GM18507 (cell line): Measurements from ENCODE around the gene LCE4A.

ENCODE experiments used
- DNase-seq: peaks from one replicate; pipeline ENCODE4 v3.0.0; 2011; ENCODE audit warnings: low read depth; ENCODE audit not compliant: insufficient read length; ENCODE audit errors: extremely low spot score
- FAIRE-seq: peaks from 2 replicates; lab custom pipeline; 2011; peaks lifted over from hg19 to GRCh38; lab: Jason Lieb, UNC

LCE4A gene

GRCh38 chr1:152743371-152744145 is 35.6 kb downstream of the LCE4A start:
- no peak for DNase-seq
- no peak for FAIRE-seq

- DNase-seq (no peak), FAIRE-seq (no peak)
Measured at GRCh38 chr1:152745289-152745704, 37.3 kb downstream of the LCE4A start.

GRCh38 chr1:152745765-152746444 is 37.9 kb downstream of the LCE4A start:
- FAIRE-seq (no peak), DNase-seq (no peak)

- DNase-seq (no peak), FAIRE-seq (no peak)
Measured at GRCh38 chr1:152747831-152748230, 39.9 kb downstream of the LCE4A start.

GRCh38 chr1:152752225-152752624 is 44.3 kb downstream of the LCE4A start:
- no peak for FAIRE-seq
- no peak for DNase-seq

- FAIRE-seq (no peak), DNase-seq (no peak)
Measured at GRCh38 chr1:152753586-152753985, 45.6 kb downstream of the LCE4A start.

- DNase-seq, result no peak
- no peak for FAIRE-seq
Measured at GRCh38 chr1:152756872-152757271, 48.9 kb downstream of the LCE4A start.

GRCh38 chr1:152757747-152758146 is 49.8 kb downstream of the LCE4A start, which contains the start of gene KPRP:
TSS of gene KPRP (plus strand) at chr1:152758025. CDS start at chr1:152759589, 1,564 bp downstream.
- DNase-seq (no peak), FAIRE-seq (no peak)

GRCh38 chr1:152758636-152759035 is 50.7 kb downstream of the LCE4A start:
- no peak for FAIRE-seq
- DNase-seq, result no peak
